DLD1 (cell line): ENCODE measurements around the gene MELTF.

Experiments
- in situ Hi-C: cut with HindIII; loops from 2 replicates; pipeline ENCODE4 v1.10.0; 2017; ENCODE audit warnings: low sequenced_read_pairs

Gene MELTF

GRCh38 chr3:197027151-197027895 is 2.3 kb downstream of the MELTF start:
- in situ Hi-C loops, result loop anchor here (10.0 kb wide), 1 partner anchor 83 kb away; the partner anchor contains the start of gene NCBP2

- in situ Hi-C loops, result loop anchor here (10.0 kb wide), 1 partner anchor 82 kb away; the partner anchor contains the start of gene NCBP2
Measured at GRCh38 chr3:197026481-197026866, 3.1 kb downstream of the MELTF start.

GRCh38 chr3:197025736-197026480 is 3.7 kb downstream of the MELTF start:
- in situ Hi-C loops, result loop anchor here (10.0 kb wide), 1 partner anchor 81 kb away; the partner anchor contains the start of gene NCBP2

GRCh38 chr3:197024881-197025735 is 4.5 kb downstream of the MELTF start:
- in situ Hi-C loops, result loop anchor here (10.0 kb wide), 1 partner anchor 80 kb away; the partner anchor contains the start of gene NCBP2

- in situ Hi-C loops, result loop anchor here (10.0 kb wide), 1 partner anchor 79 kb away; the partner anchor contains the start of gene NCBP2
Measured at GRCh38 chr3:197023998-197024651, 5.5 kb downstream of the MELTF start.

GRCh38 chr3:197023241-197023997 is 6.2 kb downstream of the MELTF start:
- in situ Hi-C loops, result loop anchor here (10.0 kb wide), 1 partner anchor 79 kb away; the partner anchor contains the start of gene NCBP2

GRCh38 chr3:197022405-197023231 is 7.0 kb downstream of the MELTF start:
- in situ Hi-C loops, result loop anchor here (10.0 kb wide), 1 partner anchor 78 kb away; the partner anchor contains the start of gene NCBP2

GRCh38 chr3:197021729-197022404 is 7.8 kb downstream of the MELTF start:
- in situ Hi-C loops, result loop anchor here (10.0 kb wide), 1 partner anchor 77 kb away; the partner anchor contains the start of gene NCBP2

GRCh38 chr3:197021231-197021630 is 8.4 kb downstream of the MELTF start:
- in situ Hi-C loops, result loop anchor here (10.0 kb wide), 1 partner anchor 76 kb away; the partner anchor contains the start of gene NCBP2

- in situ Hi-C loops, result no loop called here
Measured at GRCh38 chr3:197019535-197019934, 10.1 kb downstream of the MELTF start.

- in situ Hi-C loops, result no loop called here
Measured at GRCh38 chr3:197019021-197019420, 10.6 kb downstream of the MELTF start.

GRCh38 chr3:197017003-197017402 is 12.6 kb downstream of the MELTF start:
- in situ Hi-C loops, result no loop called here

- in situ Hi-C loops, result no loop called here
Measured at GRCh38 chr3:197015790-197016736, 13.6 kb downstream of the MELTF start.

GRCh38 chr3:197014942-197015575 is 14.6 kb downstream of the MELTF start:
- in situ Hi-C loops, result no loop called here

GRCh38 chr3:197014024-197014423 is 15.6 kb downstream of the MELTF start:
- in situ Hi-C loops, result no loop called here

GRCh38 chr3:197012540-197012883 is 17.1 kb downstream of the MELTF start:
- in situ Hi-C loops, result no loop called here
